NB4 (cell line): Measurements from ENCODE around the gene TAPT1.

Experiments
- DNase-seq: peaks from one replicate; pipeline ENCODE4 v3.0.0; 2010; ENCODE audit warnings: low read depth
- H3K4me3 ChIP-seq: one replicate; pipeline ENCODE4 v1.5.1; 2011; ENCODE audit warnings: mild to moderate bottlenecking, low read depth, low read length, moderate library complexity
- CTCF ChIP-seq: IDR thresholded peaks from one replicate; pipeline ENCODE4 v1.5.1; 2012; ENCODE audit warnings: low read depth, low read length
- MAX ChIP-seq: IDR thresholded peaks from 2 replicates; pipeline ENCODE4 v1.6.1; 2011; ENCODE audit warnings: low read depth, low read length
- MYC ChIP-seq: IDR thresholded peaks from 2 replicates; pipeline ENCODE4 v1.6.1; 2011; ENCODE audit warnings: low read depth, low read length
- POLR2A ChIP-seq: IDR thresholded peaks from 2 replicates; pipeline ENCODE4 v1.6.1; 2011; ENCODE audit warnings: mild to moderate bottlenecking; ENCODE audit not compliant: insufficient read length; ENCODE audit errors: extremely low read depth

Gene TAPT1

GRCh38 chr4:16217300-16218051, 8.8 kb downstream of the TAPT1 start:
- no peak overlapping the region for H3K4me3 ChIP-seq
- TF ChIP-seq MYC (no peak), POLR2A (no peak), MAX (no peak), CTCF (no peak)

GRCh38 chr4:16213121-16213520, 13.2 kb downstream of the TAPT1 start:
- no peak overlapping the region for H3K4me3 ChIP-seq
- no peak for TF ChIP-seq MYC
- no peak for DNase-seq

More at GRCh38 chr4:16217300-16218051, 8.8 kb downstream of the TAPT1 start:
- DNase-seq = no peak

GRCh38 chr4:16212138-16212782, 14.0 kb downstream of the TAPT1 start:
- no peak overlapping the region for H3K4me3 ChIP-seq
- TF ChIP-seq CTCF (no peak), MAX (no peak), POLR2A (no peak), MYC (no peak)
- no peak for DNase-seq

GRCh38 chr4:16207409-16207808, 18.9 kb downstream of the TAPT1 start:
- DNase-seq = no peak
- TF ChIP-seq POLR2A (no peak), MAX (no peak), MYC (no peak), CTCF (no peak)
- H3K4me3 ChIP-seq = no peak overlapping the region

GRCh38 chr4:16206848-16207247, 19.4 kb downstream of the TAPT1 start:
- H3K4me3 ChIP-seq = no peak overlapping the region
- DNase-seq = peak; percentile 47
- no peak for TF ChIP-seq MYC
- no peak for TF ChIP-seq CTCF
- TF ChIP-seq POLR2A = no peak
- TF ChIP-seq MAX = no peak

GRCh38 chr4:16206301-16206700, 20.0 kb downstream of the TAPT1 start:
- no peak for TF ChIP-seq POLR2A
- TF ChIP-seq MAX = no peak
- TF ChIP-seq CTCF = no peak
- TF ChIP-seq MYC = no peak
- no peak overlapping the region for H3K4me3 ChIP-seq
- DNase-seq = no peak
